Ovary (tissue), 9 donors: Measurements from ENCODE around the gene APEH. TPM values are rescaled to one million over a fixed set of nuclear protein-coding genes. Genes with fewer than 3 reads are reported as not detected.

ENCODE experiments used
- DNase-seq, 5 donors: peaks; one replicate each; pipeline ENCODE4 v3.0.0-alpha.2; 2019 to 2020
- H3K27ac ChIP-seq, 2 donors: fragments of 200-600 bp; one replicate each; pipeline versions ENCODE4 v1.5.1 to v1.8.0; 2019 to 2022
- H3K27me3 ChIP-seq: fragments of 200-600 bp; one replicate; pipeline ENCODE4 v1.8.0; 2022
- H3K36me3 ChIP-seq: fragments of 200-600 bp; sonication (generic); one replicate; pipeline ENCODE4 v1.5.1; 2019
- H3K4me1 ChIP-seq: one replicate; pipeline ENCODE4 v1.8.1; 2013; ENCODE audit warnings: mild to moderate bottlenecking, moderate library complexity; ENCODE audit not compliant: insufficient read depth
- H3K4me3 ChIP-seq: fragments of 200-600 bp; sonication (generic); one replicate; pipeline ENCODE4 v1.5.1; 2017
- H3K9me3 ChIP-seq, 2 donors: fragments of 200-600 bp in 1 of 2; sonication (generic) in 1 of 2; one replicate each; pipeline versions ENCODE4 v1.5.1 to v1.8.1; 2013 to 2019; ENCODE audit warnings: mild to moderate bottlenecking in 1 of 2, moderate library complexity in 1 of 2
- EP300 ChIP-seq: sonication (generic); formaldehyde crosslinking; IDR thresholded peaks from one replicate; pipeline ENCODE4 v1.6.1; 2017; ENCODE audit warnings: antibody characterized with exemption
- POLR2A ChIP-seq: fragments of 450-650 bp; IDR thresholded peaks from one replicate; pipeline ENCODE4 v1.6.1; 2017; ENCODE audit warnings: antibody characterized with exemption, mild to moderate bottlenecking, moderate library complexity
- WGBS, 3 donors: extraction: QIAGEN DNeasy Blood & Tissue Kit in 1 of 3; methylation state at CpG; one replicate each; pipeline versions ENCODE4 v1.1.5 to v1.1.7; 2013 to 2017; 5-methylcytosine and 5-hydroxymethylcytosine counted together
- intact Hi-C, 4 donors: fragments of 100-400 bp; cut with DNase I; formaldehyde crosslinking; loops; one replicate each; pipeline versions ENCODE4 v1.11.0 to v1.15.1; 2022 to 2023
- polyA plus RNA-seq, 2 donors: library from polyadenylated mRNA; stranded (reverse); fragments of 200-250 nt in 1 of 2; fragments of 350-450 nt in 1 of 2; fragmentation: Illumina TruSeq in 1 of 2; extraction: RNeasy Lipid Tissue Mini Kit (QIAGEN cat#74804) in 1 of 2; gene quantifications; one replicate each; pipeline ENCODE4 v1.2.3, GENCODE V29; 2013 to 2014
- small RNA-seq: library from RNA; depleted of rRNA; stranded (forward); fragments of <200 nt; gene quantifications from one replicate; pipeline ENCODE3, GENCODE V24; 2016
- total RNA-seq, 7 donors: library from RNA; depleted of rRNA in 2 of 7; stranded (reverse); fragments of >200 nt in 2 of 7; fragmentation: NEBNext Ultra II Directional in 3 of 7; extraction: Animal tissue kit (Norgen Biotek cat#: 25700) in 3 of 7; gene quantifications; one replicate each; pipeline versions ENCODE4 v1.1.0 to v1.2.4, GENCODE V29; 2016 to 2023
- donor health status: DM: no; HTN: no; CAD: no; lungs with moderate emphysema.
- donor health status: DM: no; HTN: no; CAD: no.
- donor health status: Bipolar disorder and iron deficiency.
- donor health status: DM: yes; HTN: yes; CAD: no.
- donor health status: DM: no; HTN: no; CAD: no.
- donor health status: DM: yes; HTN: yes; CAD: no.

APEH gene
- total and polyA plus RNA-seq, 9 donors, result 33.7 to 90.9 (median 60.6) TPM

DNA sequence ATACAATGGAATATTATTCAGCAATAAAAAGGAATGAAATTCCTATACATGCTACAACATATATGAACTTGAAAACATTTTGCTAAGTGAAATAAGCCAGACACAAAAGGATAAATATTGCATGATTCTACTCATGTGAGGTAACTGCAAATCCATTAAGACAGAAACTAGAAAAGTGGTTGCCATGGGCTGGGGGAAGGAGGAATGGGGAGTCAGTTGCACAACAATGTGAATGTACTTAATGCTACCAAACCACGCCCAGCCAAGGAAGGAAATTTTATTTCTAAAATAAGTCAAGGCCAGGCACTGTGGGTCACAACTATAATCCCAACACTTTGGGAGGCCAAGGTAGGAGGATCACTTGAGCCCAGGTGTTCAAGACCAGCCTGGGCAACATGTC lies 59.4 kb downstream of the APEH start:
- Histone ChIP-seq H3K27me3 (no peaks in the 10 kb centered on the region), H3K9me3 (no peaks in the 10 kb centered on the region), H3K36me3 (no peaks in the 10 kb centered on the region), H3K27ac (no peak overlapping the region), H3K4me3 (no peak overlapping the region), H3K4me1 (no peaks in the 10 kb centered on the region)
- 83 to 100% (median 88%) methylated on average over 1 of the region's 1 CpG for WGBS, 3 donors
- intact Hi-C loops, result no loop called here
- DNase-seq, result no peak
- TF ChIP-seq POLR2A, result no peak
- no peak for TF ChIP-seq EP300

Small RNA genes lying within 50 kb of the gene (small RNA-seq; reads per million reads assigned to genes)
- gene AMIGO3, result not detected

Other genes starting within 250 kb of the APEH start
- gene NICN1, start 245.0 kb upstream of the APEH start, total RNA-seq, result 10 to 100 TPM in 5 of 7 donors, 1 to 10 TPM in 2; 4.8 to 23.0 (median 17.2) TPM
- gene NICN1, start 245.0 kb upstream of the APEH start, polyA plus RNA-seq, result 10 to 100 TPM; 11.9 to 16.7 TPM
- 10 to 100 TPM; 22.1 to 90.7 (median 61.8) TPM for gene DAG1, start 204.1 kb upstream of the APEH start, total RNA-seq
- gene DAG1, start 204.1 kb upstream of the APEH start, polyA plus RNA-seq, result 10 to 100 TPM; 35.5 to 43.1 TPM
- gene BSN, start 119.9 kb upstream of the APEH start, total RNA-seq, result 1 to 10 TPM in 2 of 7 donors, under 1 TPM in 5; 0.12 to 3.5 (median 0.83) TPM
- gene BSN, start 119.9 kb upstream of the APEH start, polyA plus RNA-seq, result under 1 TPM; 0.13 to 0.41 TPM
- gene MST1, start 15.1 kb downstream of the APEH start, total RNA-seq, result 10 to 100 TPM in 6 of 7 donors, 1 to 10 TPM in 1; 5.2 to 91.0 (median 17.3) TPM
- 10 to 100 TPM in 1 of 2 donors, 1 to 10 TPM in 1; 3.5 to 31.3 TPM for gene MST1, start 15.1 kb downstream of the APEH start, polyA plus RNA-seq
- 10 to 100 TPM; 15.9 to 37.6 (median 24.0) TPM for gene RNF123, start 15.2 kb downstream of the APEH start, total RNA-seq
- gene RNF123, start 15.2 kb downstream of the APEH start, polyA plus RNA-seq, result 10 to 100 TPM; 16.3 to 26.2 TPM
- 1 to 10 TPM in 1 of 7 donors, under 1 TPM in 3, not detected in 3; 0.22 to 2.0 (median 0.31) TPM for gene AMIGO3, start 45.3 kb downstream of the APEH start, total RNA-seq
- under 1 TPM in 1 of 2 donors, not detected in 1; 0.77 TPM for gene AMIGO3, start 45.3 kb downstream of the APEH start, polyA plus RNA-seq
- 10 to 100 TPM; 14.5 to 38.5 (median 29.2) TPM for gene GMPPB, start 49.6 kb downstream of the APEH start, total RNA-seq
- 1 to 10 TPM; 4.7 to 9.4 TPM for gene GMPPB, start 49.6 kb downstream of the APEH start, polyA plus RNA-seq
- gene IP6K1, start 112.2 kb downstream of the APEH start, total RNA-seq, result 10 to 100 TPM; 27.9 to 52.4 (median 47.0) TPM
- 10 to 100 TPM; 31.3 to 48.5 TPM for gene IP6K1, start 112.2 kb downstream of the APEH start, polyA plus RNA-seq
- gene CDHR4, start 125.5 kb downstream of the APEH start, total RNA-seq, result 10 to 100 TPM in 1 of 7 donors, 1 to 10 TPM in 4, not detected in 2; 1.3 to 37.7 (median 3.1) TPM
- under 1 TPM in 1 of 2 donors, not detected in 1; 0.16 TPM for gene CDHR4, start 125.5 kb downstream of the APEH start, polyA plus RNA-seq
- 1 to 10 TPM; 1.8 to 5.0 (median 3.4) TPM for gene INKA1, start 128.9 kb downstream of the APEH start, total RNA-seq
- 1 to 10 TPM in 1 of 2 donors, under 1 TPM in 1; 0.25 to 5.5 TPM for gene INKA1, start 128.9 kb downstream of the APEH start, polyA plus RNA-seq
- 10 to 100 TPM; 41.6 to 84.9 (median 76.3) TPM for gene UBA7, start 139.6 kb downstream of the APEH start, total RNA-seq
- 10 to 100 TPM; 29.3 to 58.0 TPM for gene UBA7, start 139.6 kb downstream of the APEH start, polyA plus RNA-seq
- gene TRAIP, start 182.2 kb downstream of the APEH start, total RNA-seq, result 1 to 10 TPM; 1.8 to 4.5 (median 2.9) TPM
- gene TRAIP, start 182.2 kb downstream of the APEH start, polyA plus RNA-seq, result 1 to 10 TPM; 1.9 to 2.8 TPM
- under 1 TPM in 1 of 7 donors, not detected in 6; 0.18 TPM for gene CAMKV, start 195.6 kb downstream of the APEH start, total RNA-seq
- not detected for gene CAMKV, start 195.6 kb downstream of the APEH start, polyA plus RNA-seq
- 1 to 10 TPM; 1.1 to 2.2 (median 1.4) TPM for gene MST1R, start 229.5 kb downstream of the APEH start, total RNA-seq
- 1 to 10 TPM in 1 of 2 donors, under 1 TPM in 1; 0.98 to 1.8 TPM for gene MST1R, start 229.5 kb downstream of the APEH start, polyA plus RNA-seq